B cell (primary cell): ENCODE data around the gene ADCY2. TPM values are rescaled to one million over a fixed set of nuclear protein-coding genes. Genes with fewer than 3 reads are reported as not detected.

Experiments
- ATAC-seq: fragments of 200-7000 bp; cut with Tn5 transposase; one replicate; pipeline ENCODE4 v1.10.0; 2021; ENCODE audit warnings: low read depth, mild to moderate bottlenecking, moderate number of reproducible peaks, moderate library complexity
- CTCF ChIA-PET: fragments of 350-600 bp; sonication (Branson Sonifier 250); formaldehyde crosslinking; loops from one replicate; lab custom pipeline; 2021; ENCODE audit warnings: antibody characterized with exemption, inconsistent platforms; lab: Charles Lee
- POLR2A ChIA-PET: fragments of 350-600 bp; sonication (Branson Sonifier 250); formaldehyde crosslinking; loops from one replicate; lab custom pipeline; 2021; ENCODE audit warnings: antibody characterized with exemption; lab: Charles Lee
- DNase-seq: peaks from one replicate; pipeline ENCODE4 v3.0.0; 2013
- H2AFZ ChIP-seq: 2 replicates; pipeline ENCODE4 v1.6.1; 2012; ENCODE audit warnings: mild to moderate bottlenecking, low read depth, low read length; ENCODE audit not compliant: insufficient read depth, poor library complexity, severe bottlenecking
- H3K27ac ChIP-seq, 2 donors: 1 replicate in 1 of 2; 2 replicates in 1 of 2; pipeline ENCODE4 v1.5.1; 2012 to 2013; ENCODE audit warnings: low read length in 2 of 2, mild to moderate bottlenecking in 2 of 2, moderate library complexity in 1 of 2
- H3K27me3 ChIP-seq, 4 experiments: fragments of 200-600 bp in 1 of 4; sonication (generic) in 1 of 4; replicated peaks in 1 of 4; 1 replicate in 2 of 4; 2 replicates in 2 of 4; pipeline versions ENCODE4 v1.6.1 to v1.7.0; 2013 to 2016; ENCODE audit warnings: low read length in 3 of 4, mild to moderate bottlenecking in 2 of 4, mixed read lengths in 1 of 4, moderate library complexity in 1 of 4; ENCODE audit not compliant: insufficient read depth in 4 of 4, control insufficient read depth in 3 of 4; ENCODE audit errors: control extremely low read depth in 1 of 4
- H3K36me3 ChIP-seq, 2 experiments: replicated peaks in 1 of 2; 1 replicate in 1 of 2; 2 replicates in 1 of 2; pipeline versions ENCODE4 v1.6.1 to v1.7.1; 2013; ENCODE audit warnings: low read length in 1 of 2; ENCODE audit not compliant: insufficient read depth in 2 of 2, control insufficient read depth in 1 of 2; ENCODE audit errors: control extremely low read depth in 1 of 2, extremely low read depth in 1 of 2
- H3K4me1 ChIP-seq, 2 donors: fragments of 200-600 bp in 1 of 2; sonication (generic) in 1 of 2; 1 replicate in 1 of 2; 2 replicates in 1 of 2; pipeline versions ENCODE4 v1.5.1 to v1.6.1; 2013 to 2017; ENCODE audit warnings: low read length in 2 of 2; ENCODE audit not compliant: control insufficient read depth in 2 of 2, insufficient read depth in 2 of 2
- H3K4me2 ChIP-seq: replicated peaks from 2 replicates; pipeline ENCODE3; 2012; ENCODE audit warnings: mild to moderate bottlenecking, low read depth, low read length; ENCODE audit not compliant: poor library complexity, severe bottlenecking
- H3K4me3 ChIP-seq, 5 experiments: fragments of 200-600 bp in 1 of 5; sonication (generic) in 1 of 5; 1 replicate in 3 of 5; 2 replicates in 2 of 5; pipeline versions ENCODE4 v1.5.1 to v1.7.0; 2011 to 2016; ENCODE audit warnings: low read length in 4 of 5, mild to moderate bottlenecking in 4 of 5, low read depth in 2 of 5, control low read depth in 1 of 5, moderate library complexity in 1 of 5; ENCODE audit not compliant: insufficient read depth in 1 of 5; ENCODE audit errors: control extremely low read depth in 1 of 5, extremely low read depth in 1 of 5
- H3K79me2 ChIP-seq: fragments of 200-600 bp; sonication (generic); one replicate; pipeline ENCODE4 v1.6.0; 2016; ENCODE audit warnings: low read length; ENCODE audit not compliant: control insufficient read depth, insufficient read depth
- H3K9ac ChIP-seq: fragments of 200-600 bp; sonication (generic); 2 replicates; pipeline ENCODE4 v1.6.1; 2017; ENCODE audit warnings: mild to moderate bottlenecking, low read length, moderate library complexity
- H3K9me3 ChIP-seq, 3 donors: one replicate each; pipeline versions ENCODE4 v1.6.1 to v1.7.1; 2013; ENCODE audit warnings: low read length in 2 of 3; ENCODE audit not compliant: control insufficient read depth in 2 of 3, insufficient read depth in 1 of 3; ENCODE audit errors: control extremely low read depth in 1 of 3
- H4K20me1 ChIP-seq: 2 replicates; pipeline ENCODE4 v1.6.0; 2012; ENCODE audit warnings: mild to moderate bottlenecking, low read length; ENCODE audit not compliant: insufficient read depth, control insufficient read depth, poor library complexity, severe bottlenecking
- H3K27ac Mint-ChIP-seq: one replicate; pipeline ENCODE4 v1.8.0; 2021; ENCODE audit warnings: mixed read lengths
- H3K27me3 Mint-ChIP-seq: one replicate; pipeline ENCODE4 v1.8.0; 2021; ENCODE audit warnings: mixed read lengths
- H3K4me1 Mint-ChIP-seq: one replicate; pipeline ENCODE4 v1.8.0; 2021; ENCODE audit warnings: mixed read lengths
- H3K4me3 Mint-ChIP-seq: one replicate; pipeline ENCODE4 v1.8.0; 2021; ENCODE audit warnings: mixed read lengths
- H3K9me3 Mint-ChIP-seq: one replicate; pipeline ENCODE4 v1.8.0; 2022; ENCODE audit warnings: mixed read lengths; ENCODE audit not compliant: insufficient read depth
- EZH2 ChIP-seq: IDR thresholded peaks from 2 replicates; pipeline ENCODE4 v1.6.1; 2012; ENCODE audit warnings: borderline replicate concordance, low read depth, mild to moderate bottlenecking, moderate library complexity, low read length; ENCODE audit not compliant: insufficient read depth, poor library complexity, severe bottlenecking
- WGBS: methylation state at CpG from one replicate; pipeline ENCODE4 v1.1.5; 2013; ENCODE audit warnings: missing lambda C conversion rate; ENCODE audit not compliant: insufficient coverage; 5-methylcytosine and 5-hydroxymethylcytosine counted together
- intact Hi-C: fragments of 100-400 bp; cut with micrococcal nuclease; formaldehyde crosslinking; loops from one replicate; pipeline ENCODE4 v1.10.0; 2022
- polyA plus RNA-seq: library from polyadenylated mRNA; depleted of rRNA; stranded (reverse); fragments of >200 nt; gene quantifications from 2 replicates; pipeline ENCODE4 v1.2.3, GENCODE V29; 2012
- total RNA-seq, 2 donors: library from RNA; stranded (reverse); fragments of 120-200 nt in 1 of 2; gene quantifications; 1 replicate in 1 of 2; 2 replicates in 1 of 2; pipeline versions ENCODE4 v1.2.3 to v1.2.4, GENCODE V29; 2013 to 2022
- TF ChIP-seq, protein P1 (sequence below): fragments of 200-600 bp; IDR thresholded peaks from one replicate; pipeline ENCODE4 v1.8.0; 2022; ENCODE audit warnings: antibody characterized with exemption, mild to moderate bottlenecking

ADCY2 gene
- total and polyA plus RNA-seq, 2 donors (not counting 1 experiment from before 2014, with no cell fraction given) = not detected

DNA sequence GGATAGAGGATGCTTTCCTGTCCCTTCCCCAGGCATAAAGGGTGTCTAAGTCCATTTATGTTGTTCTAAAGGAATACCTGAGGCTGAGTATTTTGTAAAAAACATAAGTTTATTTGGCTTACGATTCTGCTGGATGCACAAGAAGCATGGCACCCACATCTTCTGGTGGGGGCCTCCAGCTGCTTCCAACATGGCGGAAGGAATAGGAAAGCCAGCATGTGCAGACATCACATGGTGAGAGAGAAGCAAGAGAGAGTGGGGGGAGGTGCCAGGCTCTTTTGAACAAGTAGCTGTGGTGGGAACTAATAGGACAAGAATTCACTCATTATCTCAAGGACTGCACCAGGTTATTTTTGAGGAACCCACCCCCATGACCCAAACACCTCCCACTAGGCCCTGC lies 77.2 kb downstream of the ADCY2 start:
- no peak overlapping the region for H3K4me2 ChIP-seq
- Mint-ChIP-seq H3K4me3 (no peak overlapping the region), H3K4me1 (no peaks in the 10 kb centered on the region), H3K9me3 (no peaks in the 10 kb centered on the region), H3K27ac (no peak overlapping the region), H3K27me3 (no peaks in the 10 kb centered on the region)
- H4K20me1 ChIP-seq = no peaks in the 10 kb centered on the region
- no peaks in the 10 kb centered on the region for H3K27me3 ChIP-seq
- no peaks in the 10 kb centered on the region for H3K79me2 ChIP-seq
- ChIA-PET CTCF (no interaction called here), POLR2A (no interaction called here)
- no peaks in the 10 kb centered on the region for H3K36me3 ChIP-seq
- no peaks in the 10 kb centered on the region for H3K4me1 ChIP-seq
- intact Hi-C loops = no loop called here
- no peak for ATAC-seq
- no peak overlapping the region for H3K9ac ChIP-seq
- no peak overlapping the region for H3K27ac ChIP-seq
- 89% methylated on average over 1 of the region's 2 CpGs for WGBS
- no peak overlapping the region for H2AFZ ChIP-seq
- no peak for DNase-seq
- no peak for TF ChIP-seq EZH2
- TF ChIP-seq, protein P1, sequence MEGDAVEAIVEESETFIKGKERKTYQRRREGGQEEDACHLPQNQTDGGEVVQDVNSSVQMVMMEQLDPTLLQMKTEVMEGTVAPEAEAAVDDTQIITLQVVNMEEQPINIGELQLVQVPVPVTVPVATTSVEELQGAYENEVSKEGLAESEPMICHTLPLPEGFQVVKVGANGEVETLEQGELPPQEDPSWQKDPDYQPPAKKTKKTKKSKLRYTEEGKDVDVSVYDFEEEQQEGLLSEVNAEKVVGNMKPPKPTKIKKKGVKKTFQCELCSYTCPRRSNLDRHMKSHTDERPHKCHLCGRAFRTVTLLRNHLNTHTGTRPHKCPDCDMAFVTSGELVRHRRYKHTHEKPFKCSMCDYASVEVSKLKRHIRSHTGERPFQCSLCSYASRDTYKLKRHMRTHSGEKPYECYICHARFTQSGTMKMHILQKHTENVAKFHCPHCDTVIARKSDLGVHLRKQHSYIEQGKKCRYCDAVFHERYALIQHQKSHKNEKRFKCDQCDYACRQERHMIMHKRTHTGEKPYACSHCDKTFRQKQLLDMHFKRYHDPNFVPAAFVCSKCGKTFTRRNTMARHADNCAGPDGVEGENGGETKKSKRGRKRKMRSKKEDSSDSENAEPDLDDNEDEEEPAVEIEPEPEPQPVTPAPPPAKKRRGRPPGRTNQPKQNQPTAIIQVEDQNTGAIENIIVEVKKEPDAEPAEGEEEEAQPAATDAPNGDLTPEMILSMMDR = no peak
- peaks cover 0 to 6% (median 2%) of the 10 kb centered on the region in 3 donors for H3K9me3 ChIP-seq
- H3K4me3 ChIP-seq = no peak overlapping the region

DNA sequence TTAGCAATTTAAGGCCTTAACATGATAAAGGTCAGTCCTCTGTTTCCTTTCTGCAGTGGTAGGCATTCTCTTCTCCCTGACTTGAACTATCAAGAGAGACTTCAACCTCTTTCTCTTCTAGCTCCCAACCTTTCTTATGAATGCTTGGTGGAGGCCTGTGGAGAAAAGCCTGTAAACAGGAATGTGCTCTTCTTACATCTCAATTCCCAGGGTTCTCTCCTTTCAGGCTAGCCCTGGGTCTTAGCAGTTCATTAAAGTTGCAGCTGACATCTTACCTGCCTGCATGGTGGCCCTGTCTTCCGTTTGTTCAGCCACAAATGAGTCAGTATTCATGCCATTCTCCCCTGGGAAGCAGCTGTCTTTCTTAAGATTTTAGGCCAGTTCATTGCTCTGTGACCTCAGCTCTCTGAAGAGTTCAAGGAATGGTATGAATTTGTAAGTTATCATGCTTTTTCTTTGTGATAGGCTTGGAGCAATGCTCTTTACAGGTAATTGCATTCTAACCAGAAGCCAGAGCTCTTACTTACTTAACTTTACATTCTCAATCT lies 77.8 kb downstream of the ADCY2 start:
- Histone ChIP-seq H3K36me3 (no peaks in the 10 kb centered on the region), H3K27ac (no peak overlapping the region), H3K27me3 (no peaks in the 10 kb centered on the region), H3K4me3 (no peak overlapping the region), H3K9ac (no peak overlapping the region), H2AFZ (no peak overlapping the region), H3K9me3 (peaks cover 0 to 6% (median 2%) of the 10 kb centered on the region in 3 donors), H3K4me2 (no peak overlapping the region), H4K20me1 (no peaks in the 10 kb centered on the region), H3K4me1 (no peaks in the 10 kb centered on the region), H3K79me2 (no peaks in the 10 kb centered on the region)
- CTCF ChIA-PET = interaction anchor here (0.5 kb wide), 1 partner anchor 14 kb away, joined by 5 read pairs; no protein-coding TSS in a partner anchor
- DNase-seq = no peak
- H3K27me3 Mint-ChIP-seq = no peaks in the 10 kb centered on the region
- no peaks in the 10 kb centered on the region for H3K9me3 Mint-ChIP-seq
- intact Hi-C loops = no loop called here
- WGBS = 23% methylated on average over 1 of the region's 1 CpG
- H3K4me1 Mint-ChIP-seq = no peaks in the 10 kb centered on the region
- no peak overlapping the region for H3K27ac Mint-ChIP-seq
- TF ChIP-seq, protein P1 = no peak
- no peak for TF ChIP-seq EZH2
- no peak overlapping the region for H3K4me3 Mint-ChIP-seq
- POLR2A ChIA-PET = no interaction called here
- no peak for ATAC-seq
